PC-3 (cell line): ENCODE measurements around the gene NECTIN4.

Source experiments
- EZH2 ChIP-seq: fragments of 300-600 bp; sonication (generic); IDR thresholded peaks from one replicate; pipeline ENCODE4 v1.6.1; 2017; ENCODE audit warnings: antibody characterized with exemption, mild to moderate bottlenecking, low read length; ENCODE audit not compliant: unreplicated experiment
- EZH2phosphoT487 ChIP-seq: fragments of 300-600 bp; sonication (generic); IDR thresholded peaks from 2 replicates; pipeline ENCODE4 v1.6.1; 2018; ENCODE audit warnings: mild to moderate bottlenecking, antibody characterized with exemption, low read length, borderline replicate concordance
- TF ChIP-seq, protein P1 (sequence below): fragments of 300-600 bp; sonication (generic); conservative IDR thresholded peaks from 2 replicates; pipeline ENCODE4 v1.5.1; 2017; ENCODE audit warnings: antibody characterized with exemption, low read depth, mild to moderate bottlenecking, low read length

GRCh38 chr1:161066694-161067093 lies 22.7 kb downstream of the NECTIN4 start:
- TF ChIP-seq, protein P1, sequence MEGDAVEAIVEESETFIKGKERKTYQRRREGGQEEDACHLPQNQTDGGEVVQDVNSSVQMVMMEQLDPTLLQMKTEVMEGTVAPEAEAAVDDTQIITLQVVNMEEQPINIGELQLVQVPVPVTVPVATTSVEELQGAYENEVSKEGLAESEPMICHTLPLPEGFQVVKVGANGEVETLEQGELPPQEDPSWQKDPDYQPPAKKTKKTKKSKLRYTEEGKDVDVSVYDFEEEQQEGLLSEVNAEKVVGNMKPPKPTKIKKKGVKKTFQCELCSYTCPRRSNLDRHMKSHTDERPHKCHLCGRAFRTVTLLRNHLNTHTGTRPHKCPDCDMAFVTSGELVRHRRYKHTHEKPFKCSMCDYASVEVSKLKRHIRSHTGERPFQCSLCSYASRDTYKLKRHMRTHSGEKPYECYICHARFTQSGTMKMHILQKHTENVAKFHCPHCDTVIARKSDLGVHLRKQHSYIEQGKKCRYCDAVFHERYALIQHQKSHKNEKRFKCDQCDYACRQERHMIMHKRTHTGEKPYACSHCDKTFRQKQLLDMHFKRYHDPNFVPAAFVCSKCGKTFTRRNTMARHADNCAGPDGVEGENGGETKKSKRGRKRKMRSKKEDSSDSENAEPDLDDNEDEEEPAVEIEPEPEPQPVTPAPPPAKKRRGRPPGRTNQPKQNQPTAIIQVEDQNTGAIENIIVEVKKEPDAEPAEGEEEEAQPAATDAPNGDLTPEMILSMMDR, result no peak
- TF ChIP-seq EZH2 (no peak), EZH2phosphoT487 (no peak)
